Hepatocyte (in vitro differentiated cells): Measurements from ENCODE around the gene FBXO46. TPM values are rescaled to one million over a fixed set of nuclear protein-coding genes. Genes with fewer than 3 reads are reported as not detected.

Source experiments
- DNase-seq: peaks from one replicate; pipeline ENCODE4 v3.0.0-alpha.2; 2016; ENCODE audit warnings: low spot score
- H2AFZ ChIP-seq: fragments of 200-600 bp; sonication (generic); 2 replicates; pipeline ENCODE4 v1.6.0; 2016; ENCODE audit warnings: antibody characterized with exemption, mild to moderate bottlenecking
- H3K27ac ChIP-seq: fragments of 200-600 bp; sonication (generic); 2 replicates; pipeline ENCODE4 v1.5.1; 2016; ENCODE audit warnings: mild to moderate bottlenecking
- H3K27me3 ChIP-seq: fragments of 200-600 bp; sonication (generic); 2 replicates; pipeline ENCODE4 v1.6.1; 2016
- H3K36me3 ChIP-seq: fragments of 200-600 bp; sonication (generic); replicated peaks from 2 replicates; pipeline ENCODE4 v1.5.1; 2016; ENCODE audit warnings: low read depth; ENCODE audit not compliant: insufficient read depth
- H3K4me1 ChIP-seq: fragments of 200-600 bp; sonication (generic); 2 replicates; pipeline ENCODE4 v1.5.1; 2016; ENCODE audit warnings: mild to moderate bottlenecking, moderate library complexity; ENCODE audit not compliant: insufficient read depth
- H3K4me2 ChIP-seq: fragments of 200-600 bp; sonication (generic); 2 replicates; pipeline ENCODE4 v1.6.0; 2016
- H3K4me3 ChIP-seq: fragments of 200-600 bp; sonication (generic); 2 replicates; pipeline ENCODE4 v1.5.1; 2016; ENCODE audit warnings: mild to moderate bottlenecking
- H3K79me2 ChIP-seq: fragments of 200-600 bp; sonication (generic); 2 replicates; pipeline ENCODE4 v1.6.0; 2017; ENCODE audit warnings: mild to moderate bottlenecking
- H3K9me2 ChIP-seq: fragments of 200-600 bp; sonication (generic); replicated peaks from 2 replicates; pipeline ENCODE4 v1.6.0; 2017; ENCODE audit warnings: mild to moderate bottlenecking; ENCODE audit not compliant: insufficient read depth
- H3K9me3 ChIP-seq: fragments of 200-600 bp; sonication (generic); 2 replicates; pipeline ENCODE4 v1.5.1; 2016; ENCODE audit warnings: low read depth, mild to moderate bottlenecking
- H4K20me1 ChIP-seq: fragments of 200-600 bp; sonication (generic); 2 replicates; pipeline ENCODE4 v1.6.0; 2016; ENCODE audit warnings: mild to moderate bottlenecking; ENCODE audit not compliant: insufficient read depth, poor library complexity, severe bottlenecking
- CTCF ChIP-seq: fragments of 200-600 bp; sonication (generic); IDR thresholded peaks from 2 replicates; pipeline ENCODE4 v1.5.1; 2016; ENCODE audit warnings: antibody characterized with exemption, mild to moderate bottlenecking; ENCODE audit not compliant: poor library complexity
- EZH2 ChIP-seq: fragments of 200-600 bp; sonication (generic); IDR thresholded peaks from 2 replicates; pipeline ENCODE4 v1.6.1; 2016; ENCODE audit warnings: antibody characterized with exemption, mild to moderate bottlenecking, borderline replicate concordance
- EZH2phosphoT487 ChIP-seq: fragments of 200-600 bp; sonication (generic); IDR thresholded peaks from one replicate; pipeline ENCODE4 v1.6.1; 2018; ENCODE audit warnings: antibody characterized with exemption, mild to moderate bottlenecking, low read depth, moderate library complexity; ENCODE audit not compliant: unreplicated experiment, severe bottlenecking
- WGBS: methylation state at CpG from one replicate; pipeline ENCODE4 v1.1.6; 2016; ENCODE audit warnings: low lambda C conversion rate; ENCODE audit errors: missing lambda C conversion rate; 5-methylcytosine and 5-hydroxymethylcytosine counted together
- polyA plus RNA-seq: library from polyadenylated mRNA; unstranded; fragments of >200 nt; fragmentation: Nextera tagmentation; extraction: Ambion mirVana; gene quantifications from 2 replicates; pipeline ENCODE4 v1.2.1, GENCODE V29; 2016
- total RNA-seq: library from RNA; depleted of rRNA; stranded (reverse); fragments of >200 nt; gene quantifications from 2 replicates; pipeline ENCODE4 v1.2.3, GENCODE V29; 2014

Gene FBXO46
- total and polyA plus RNA-seq, 2 experiments from 2014 or later, result 7.5 to 14.8 TPM

- H3K36me3 ChIP-seq, result no peaks in the 10 kb centered on the region
- no peak for TF ChIP-seq EZH2phosphoT487
- DNase-seq, result no peak
- no peaks in the 10 kb centered on the region for H3K79me2 ChIP-seq
- H2AFZ ChIP-seq, result no peak overlapping the region
- 86% methylated on average over 6 of the region's 6 CpGs for WGBS
- no peak overlapping the region for H3K27ac ChIP-seq
- no peaks in the 10 kb centered on the region for H3K9me2 ChIP-seq
- no peaks in the 10 kb centered on the region for H3K9me3 ChIP-seq
- no peaks in the 10 kb centered on the region for H3K4me1 ChIP-seq
- H3K4me2 ChIP-seq, result no peak overlapping the region
- no peaks in the 10 kb centered on the region for H3K27me3 ChIP-seq
- no peak overlapping the region for H3K4me3 ChIP-seq
- no peaks in the 10 kb centered on the region for H4K20me1 ChIP-seq
Measured at GRCh38 chr19:45745606-45746005, 14.9 kb upstream of the FBXO46 start.

- Histone ChIP-seq H3K4me1 (no peaks in the 10 kb centered on the region), H3K27ac (no peak overlapping the region), H3K9me3 (no peaks in the 10 kb centered on the region), H2AFZ (no peak overlapping the region), H3K4me2 (no peak overlapping the region), H4K20me1 (no peaks in the 10 kb centered on the region), H3K9me2 (no peaks in the 10 kb centered on the region), H3K79me2 (no peaks in the 10 kb centered on the region), H3K4me3 (no peak overlapping the region), H3K36me3 (no peaks in the 10 kb centered on the region), H3K27me3 (no peaks in the 10 kb centered on the region)
- TF ChIP-seq EZH2 (no peak), CTCF (no peak), EZH2phosphoT487 (no peak)
- 70% methylated on average over 4 of the region's 4 CpGs for WGBS
- DNase-seq, result no peak
Measured at GRCh38 chr19:45742969-45743368, 12.3 kb upstream of the FBXO46 start.

GRCh38 chr19:45739498-45740439, 9.1 kb upstream of the FBXO46 start:
- no peaks in the 10 kb centered on the region for H3K27me3 ChIP-seq
- no peak overlapping the region for H3K4me2 ChIP-seq

More at GRCh38 chr19:45739498-45740439, 9.1 kb upstream of the FBXO46 start:
- DNase-seq, result no peak
- Histone ChIP-seq H3K4me1 (no peaks in the 10 kb centered on the region), H3K9me3 (no peaks in the 10 kb centered on the region), H3K79me2 (no peaks in the 10 kb centered on the region), H3K36me3 (no peaks in the 10 kb centered on the region), H4K20me1 (no peaks in the 10 kb centered on the region), H3K9me2 (no peaks in the 10 kb centered on the region), H3K4me3 (no peak overlapping the region), H2AFZ (no peak overlapping the region), H3K27ac (no peak overlapping the region)
- 87% methylated on average over 10 of the region's 10 CpGs for WGBS
- TF ChIP-seq EZH2phosphoT487, result no peak
- TF ChIP-seq EZH2, result no peak
- TF ChIP-seq CTCF, result no peak
